Activated CD4-positive, alpha-beta memory T cell treated with anti-CD3 and anti-CD28 coated beads for 36 hours (primary cell): ENCODE data around the gene TAF11L9. TPM values are rescaled to one million over a fixed set of nuclear protein-coding genes. Genes with fewer than 3 reads are reported as not detected.
"Not testable (repeated sequence)": the region's sequence is repeated elsewhere in the genome, so short reads cannot be mapped to it uniquely, and the experiment has no call there.

Experiments used
- CTCF ChIA-PET: fragments of 350-600 bp; sonication (Branson Sonifier 250); formaldehyde crosslinking; loops from one replicate; lab custom pipeline; 2021; ENCODE audit warnings: antibody characterized with exemption, inconsistent platforms; lab: Charles Lee
- POLR2A ChIA-PET: fragments of 350-600 bp; sonication (Branson Sonifier 250); formaldehyde crosslinking; loops from one replicate; lab custom pipeline; 2021; ENCODE audit warnings: antibody characterized with exemption; lab: Charles Lee
- DNase-seq: peaks from one replicate; pipeline ENCODE4 v3.0.0-alpha.2; 2020
- H3K27ac Mint-ChIP-seq: one replicate; pipeline ENCODE4 v1.8.0; 2021; ENCODE audit warnings: mixed read lengths
- H3K27me3 Mint-ChIP-seq: one replicate; pipeline ENCODE4 v1.8.0; 2021; ENCODE audit warnings: mixed read lengths
- H3K36me3 Mint-ChIP-seq: one replicate; pipeline ENCODE4 v1.8.0; 2021; ENCODE audit warnings: mixed read lengths
- H3K4me1 Mint-ChIP-seq: one replicate; pipeline ENCODE4 v1.8.0; 2021; ENCODE audit warnings: low read depth, mixed read lengths
- H3K4me3 Mint-ChIP-seq: one replicate; pipeline ENCODE4 v1.8.0; 2021; ENCODE audit warnings: mild to moderate bottlenecking, mixed read lengths
- H3K9me3 Mint-ChIP-seq: one replicate; pipeline ENCODE4 v1.8.0; 2021; ENCODE audit warnings: mixed read lengths
- intact Hi-C: fragments of 100-400 bp; cut with micrococcal nuclease; formaldehyde crosslinking; loops from one replicate; pipeline ENCODE4 v1.15.1; 2023
- total RNA-seq, 2 experiments: library from RNA; stranded (reverse); gene quantifications; one replicate each; pipeline ENCODE4 v1.2.3, GENCODE V29; 2021

The TAF11L9 gene
- total RNA-seq: not detected

- H3K4me1 Mint-ChIP-seq, H3K4me3 Mint-ChIP-seq, intact Hi-C loops, H3K27me3 Mint-ChIP-seq, H3K9me3 Mint-ChIP-seq, H3K27ac Mint-ChIP-seq, POLR2A ChIA-PET, H3K36me3 Mint-ChIP-seq, CTCF ChIA-PET, DNase-seq: not testable (repeated sequence)
Observed at GRCh38 chr5:17594255-17594654, at the start of gene TAF11L9. Gene TAF11L9 (minus strand): TSS chr5:17594394.

- DNase-seq: no peak
- no peaks in the 10 kb centered on the region for H3K27me3 Mint-ChIP-seq
- H3K9me3 Mint-ChIP-seq: peaks cover 1% of the 10 kb centered on the region
- H3K4me1 Mint-ChIP-seq: no peaks in the 10 kb centered on the region
- no peak within 1 kb of the TSS for H3K4me3 Mint-ChIP-seq
- CTCF ChIA-PET: no interaction called here
- intact Hi-C loops: no loop called here
- H3K36me3 Mint-ChIP-seq: no peaks in the 10 kb centered on the region
- no peak within 1 kb of the TSS for H3K27ac Mint-ChIP-seq
- POLR2A ChIA-PET: no interaction called here
Observed at GRCh38 chr5:17634160-17634559, 40.0 kb upstream of the TAF11L9 start, which contains the start of gene TAF11L14. Gene TAF11L14 (plus strand): TSS chr5:17634460.

- H3K36me3 Mint-ChIP-seq, H3K27ac Mint-ChIP-seq, DNase-seq, CTCF ChIA-PET, H3K4me3 Mint-ChIP-seq, H3K27me3 Mint-ChIP-seq, intact Hi-C loops, POLR2A ChIA-PET, H3K9me3 Mint-ChIP-seq, H3K4me1 Mint-ChIP-seq: not testable (repeated sequence)
Observed at GRCh38 chr5:17631788-17632187, 37.6 kb upstream of the TAF11L9 start, which contains the start of gene TAF11L13. Gene TAF11L13 (plus strand): TSS chr5:17632088.

- Mint-ChIP-seq H3K36me3 (no peaks in the 10 kb centered on the region), H3K27ac (no peak overlapping the region), H3K4me3 (no peak overlapping the region), H3K27me3 (no peaks in the 10 kb centered on the region), H3K4me1 (no peaks in the 10 kb centered on the region), H3K9me3 (peaks cover 4% of the 10 kb centered on the region)
- no peak for DNase-seq
- ChIA-PET POLR2A (no interaction called here), CTCF (no interaction called here)
- intact Hi-C loops: no loop called here
Observed at GRCh38 chr5:17625686-17626085, 31.5 kb upstream of the TAF11L9 start.

GRCh38 chr5:17620627-17621026 is 26.4 kb upstream of the TAF11L9 start:
- ChIA-PET CTCF (no interaction called here), POLR2A (no interaction called here)
- Mint-ChIP-seq H3K27me3 (no peaks in the 10 kb centered on the region), H3K36me3 (no peaks in the 10 kb centered on the region), H3K9me3 (peaks cover 6% of the 10 kb centered on the region), H3K4me1 (no peaks in the 10 kb centered on the region), H3K4me3 (no peak overlapping the region), H3K27ac (no peak overlapping the region)
- intact Hi-C loops: no loop called here
- no peak for DNase-seq

GRCh38 chr5:17619354-17619753 is 25.2 kb upstream of the TAF11L9 start:
- DNase-seq: no peak
- no peaks in the 10 kb centered on the region for H3K4me1 Mint-ChIP-seq
- ChIA-PET POLR2A (no interaction called here), CTCF (interaction anchor here (0.7 kb wide), 1 partner anchor 179 kb away, joined by 3 read pairs; no protein-coding TSS in a partner anchor)
- H3K36me3 Mint-ChIP-seq: no peaks in the 10 kb centered on the region
- H3K27ac Mint-ChIP-seq: no peak overlapping the region
- H3K27me3 Mint-ChIP-seq: no peaks in the 10 kb centered on the region
- H3K9me3 Mint-ChIP-seq: peaks cover 4% of the 10 kb centered on the region
- intact Hi-C loops: no loop called here
- no peak overlapping the region for H3K4me3 Mint-ChIP-seq

GRCh38 chr5:17614872-17615605 is 20.8 kb upstream of the TAF11L9 start:
- Mint-ChIP-seq H3K4me1 (no peaks in the 10 kb centered on the region), H3K27ac (no peak overlapping the region), H3K9me3 (peaks cover 8% of the 10 kb centered on the region), H3K4me3 (no peak overlapping the region), H3K36me3 (no peaks in the 10 kb centered on the region), H3K27me3 (no peaks in the 10 kb centered on the region)
- no peak for DNase-seq
- ChIA-PET POLR2A (no interaction called here), CTCF (no interaction called here)
- intact Hi-C loops: no loop called here

GRCh38 chr5:17610092-17610491 is 15.9 kb upstream of the TAF11L9 start, which contains the start of gene TAF11L12:
Gene TAF11L12 (plus strand): TSS chr5:17610392.
- H3K27me3 Mint-ChIP-seq, H3K27ac Mint-ChIP-seq, H3K9me3 Mint-ChIP-seq, intact Hi-C loops, CTCF ChIA-PET, H3K4me1 Mint-ChIP-seq, H3K36me3 Mint-ChIP-seq, DNase-seq, POLR2A ChIA-PET, H3K4me3 Mint-ChIP-seq: not testable (repeated sequence)

- DNase-seq, H3K27me3 Mint-ChIP-seq, H3K36me3 Mint-ChIP-seq: not testable (repeated sequence)
Observed at GRCh38 chr5:17607461-17607860, 13.3 kb upstream of the TAF11L9 start.

GRCh38 chr5:17604951-17605350 is 10.8 kb upstream of the TAF11L9 start:
- intact Hi-C loops: no loop called here
- ChIA-PET POLR2A (no interaction called here), CTCF (no interaction called here)
- Mint-ChIP-seq H3K4me1 (no peaks in the 10 kb centered on the region), H3K9me3 (peaks cover 8% of the 10 kb centered on the region), H3K36me3 (no peaks in the 10 kb centered on the region), H3K4me3 (no peak overlapping the region), H3K27ac (no peak overlapping the region), H3K27me3 (no peaks in the 10 kb centered on the region)
- no peak for DNase-seq

More at GRCh38 chr5:17607461-17607860, 13.3 kb upstream of the TAF11L9 start:
- intact Hi-C loops, H3K27ac Mint-ChIP-seq, POLR2A ChIA-PET, H3K4me1 Mint-ChIP-seq, H3K4me3 Mint-ChIP-seq, CTCF ChIA-PET: not testable (repeated sequence)
- peaks cover 11% of the 10 kb centered on the region for H3K9me3 Mint-ChIP-seq

- H3K4me1 Mint-ChIP-seq, DNase-seq, H3K27me3 Mint-ChIP-seq, H3K27ac Mint-ChIP-seq, CTCF ChIA-PET, intact Hi-C loops, H3K9me3 Mint-ChIP-seq, H3K36me3 Mint-ChIP-seq, POLR2A ChIA-PET, H3K4me3 Mint-ChIP-seq: not testable (repeated sequence)
Observed at GRCh38 chr5:17603880-17604279, 9.7 kb upstream of the TAF11L9 start, which contains the start of gene TAF11L11. Gene TAF11L11 (plus strand): TSS chr5:17604183.

- H3K36me3 Mint-ChIP-seq, intact Hi-C loops, H3K27me3 Mint-ChIP-seq, POLR2A ChIA-PET, H3K4me1 Mint-ChIP-seq, CTCF ChIA-PET, H3K4me3 Mint-ChIP-seq, H3K9me3 Mint-ChIP-seq, H3K27ac Mint-ChIP-seq, DNase-seq: not testable (repeated sequence)
Observed at GRCh38 chr5:17597728-17598127, 3.5 kb upstream of the TAF11L9 start, which contains the start of gene TAF11L10. Gene TAF11L10 (minus strand): TSS chr5:17597828.

GRCh38 chr5:17590860-17591259 is 3.3 kb downstream of the TAF11L9 start, which contains the start of gene TAF11L8:
Gene TAF11L8 (minus strand): TSS chr5:17590960.
- H3K4me1 Mint-ChIP-seq, DNase-seq, H3K36me3 Mint-ChIP-seq, H3K27me3 Mint-ChIP-seq, H3K27ac Mint-ChIP-seq, CTCF ChIA-PET, H3K9me3 Mint-ChIP-seq, intact Hi-C loops, H3K4me3 Mint-ChIP-seq, POLR2A ChIA-PET: not testable (repeated sequence)
